T-cell (primary cell): ENCODE measurements around the gene SLC24A4. TPM values are rescaled to one million over a fixed set of nuclear protein-coding genes. Genes with fewer than 3 reads are reported as not detected.

Experiments
- ATAC-seq, 4 experiments: fragments of 200-7000 bp in 3 of 4; fragments of 150-1000 bp in 1 of 4; cut with Tn5 transposase; replicated peaks in 1 of 4; 1 replicate in 3 of 4; 2 replicates in 1 of 4; pipeline ENCODE4 v1.10.0; 2021; ENCODE audit warnings: moderate library complexity in 3 of 4, mild to moderate bottlenecking in 2 of 4, moderate number of reproducible peaks in 1 of 4
- CTCF ChIA-PET, 2 donors: fragments of 300-600 bp; sonication (Branson Sonifier 250); formaldehyde crosslinking; loops; one replicate each; lab custom pipeline; 2022; ENCODE audit warnings: antibody characterized with exemption in 2 of 2; lab: Charles Lee
- POLR2A ChIA-PET, 2 donors: fragments of 300-600 bp; sonication (Branson Sonifier 250); formaldehyde crosslinking; loops; one replicate each; lab custom pipeline; 2022; ENCODE audit warnings: antibody characterized with exemption in 2 of 2; lab: Charles Lee
- DNase-seq, 35 experiments: peaks; one replicate each; pipeline versions ENCODE4 v3.0.0 to v3.0.0-alpha.2; 2013 to 2023
- H3K27ac ChIP-seq: one replicate; pipeline ENCODE4 v1.5.1; 2013; ENCODE audit warnings: low read length
- H3K27me3 ChIP-seq, 2 experiments: replicated peaks in 1 of 2; 1 replicate in 1 of 2; 2 replicates in 1 of 2; pipeline versions ENCODE4 v1.6.1 to v1.7.0; 2013; ENCODE audit warnings: low read length in 1 of 2, mixed read lengths in 1 of 2; ENCODE audit not compliant: control insufficient read depth in 2 of 2, insufficient read depth in 2 of 2; ENCODE audit errors: extremely low read depth in 1 of 2
- H3K36me3 ChIP-seq, 2 donors: 1 replicate in 1 of 2; 2 replicates in 1 of 2; pipeline versions ENCODE4 v1.6.1 to v1.7.0; 2013; ENCODE audit warnings: low read length in 1 of 2; ENCODE audit not compliant: control insufficient read depth in 2 of 2, insufficient read depth in 1 of 2; ENCODE audit errors: extremely low read depth in 1 of 2
- H3K4me1 ChIP-seq, 2 experiments: 1 replicate in 1 of 2; 2 replicates in 1 of 2; pipeline versions ENCODE4 v1.6.1 to v1.7.0; 2013; ENCODE audit warnings: low read length in 2 of 2, mixed read lengths in 1 of 2; ENCODE audit not compliant: insufficient read depth in 2 of 2, control insufficient read depth in 1 of 2; ENCODE audit errors: extremely low read depth in 1 of 2
- H3K4me3 ChIP-seq, 2 donors: 1 replicate in 1 of 2; 2 replicates in 1 of 2; pipeline versions ENCODE4 v1.5.1 to v1.7.0; 2013; ENCODE audit warnings: mild to moderate bottlenecking in 2 of 2, low read length in 1 of 2, moderate library complexity in 1 of 2; ENCODE audit not compliant: control insufficient read depth in 1 of 2; ENCODE audit errors: extremely low read depth in 1 of 2
- H3K9me3 ChIP-seq: 2 replicates; pipeline ENCODE4 v1.7.0; 2013
- H3K27ac Mint-ChIP-seq, 2 donors: one replicate each; pipeline ENCODE4 v1.8.0; 2020 to 2021; ENCODE audit warnings: mild to moderate bottlenecking in 2 of 2, mixed read lengths in 2 of 2
- H3K27me3 Mint-ChIP-seq, 2 donors: one replicate each; pipeline ENCODE4 v1.8.0; 2021 to 2022; ENCODE audit warnings: mixed read lengths in 2 of 2
- H3K36me3 Mint-ChIP-seq: one replicate; pipeline ENCODE4 v1.8.0; 2021; ENCODE audit warnings: mixed read lengths
- H3K4me1 Mint-ChIP-seq, 3 donors: one replicate each; pipeline ENCODE4 v1.8.0; 2020 to 2022; ENCODE audit warnings: mixed read lengths in 3 of 3, mild to moderate bottlenecking in 1 of 3
- H3K4me3 Mint-ChIP-seq, 3 donors: one replicate each; pipeline ENCODE4 v1.8.0; 2020 to 2022; ENCODE audit warnings: mild to moderate bottlenecking in 3 of 3, mixed read lengths in 3 of 3, moderate library complexity in 3 of 3
- H3K9me3 Mint-ChIP-seq, 3 donors: one replicate each; pipeline ENCODE4 v1.8.0; 2020 to 2022; ENCODE audit warnings: mixed read lengths in 3 of 3
- WGBS: methylation state at CpG from one replicate; pipeline ENCODE4 v1.1.5; 2013; ENCODE audit warnings: missing lambda C conversion rate; ENCODE audit not compliant: insufficient coverage; 5-methylcytosine and 5-hydroxymethylcytosine counted together
- total RNA-seq, 35 experiments: library from RNA in 6 of 35; stranded (reverse) in 6 of 35; fragments of 120-200 nt in 1 of 35; gene quantifications; one replicate each; pipeline versions ENCODE4 v1.2.1 to v1.2.4 and lab custom pipeline; 2013 to 2026

The SLC24A4 gene
- total RNA-seq, 5 donors from 2014 or later (not counting 1 experiment from before 2014, with no cell fraction given) = 0.14 to 0.15 TPM; not detected in 3

GRCh38 chr14:92455231-92455630 is 132.3 kb downstream of the SLC24A4 start:
- DNase-seq (no peak), ATAC-seq (no peak)
- Histone ChIP-seq H3K27me3 (peaks cover 0 to 4% of the 10 kb centered on the region in 2 experiments), H3K4me3 (no peak overlapping the region), H3K36me3 (no peaks in the 10 kb centered on the region), H3K4me1 (peaks cover 0 to 16% of the 10 kb centered on the region in 2 experiments), H3K9me3 (no peaks in the 10 kb centered on the region), H3K27ac (no peak overlapping the region)
- Mint-ChIP-seq H3K27ac (no peak overlapping the region), H3K9me3 (no peaks in the 10 kb centered on the region), H3K36me3 (no peaks in the 10 kb centered on the region), H3K27me3 (no peaks in the 10 kb centered on the region), H3K4me1 (peaks cover 0 to 8% (median under 1%) of the 10 kb centered on the region in 3 donors), H3K4me3 (no peak overlapping the region)
- ChIA-PET POLR2A (no interaction called here), CTCF (interaction anchor here in 1 of 2 donors (0.6 kb wide), 1 partner anchor 235 kb away, joined by 3 read pairs; no protein-coding TSS in a partner anchor)
- WGBS = no CpG with 5 or more reads among the region's 2 CpGs

DNA sequence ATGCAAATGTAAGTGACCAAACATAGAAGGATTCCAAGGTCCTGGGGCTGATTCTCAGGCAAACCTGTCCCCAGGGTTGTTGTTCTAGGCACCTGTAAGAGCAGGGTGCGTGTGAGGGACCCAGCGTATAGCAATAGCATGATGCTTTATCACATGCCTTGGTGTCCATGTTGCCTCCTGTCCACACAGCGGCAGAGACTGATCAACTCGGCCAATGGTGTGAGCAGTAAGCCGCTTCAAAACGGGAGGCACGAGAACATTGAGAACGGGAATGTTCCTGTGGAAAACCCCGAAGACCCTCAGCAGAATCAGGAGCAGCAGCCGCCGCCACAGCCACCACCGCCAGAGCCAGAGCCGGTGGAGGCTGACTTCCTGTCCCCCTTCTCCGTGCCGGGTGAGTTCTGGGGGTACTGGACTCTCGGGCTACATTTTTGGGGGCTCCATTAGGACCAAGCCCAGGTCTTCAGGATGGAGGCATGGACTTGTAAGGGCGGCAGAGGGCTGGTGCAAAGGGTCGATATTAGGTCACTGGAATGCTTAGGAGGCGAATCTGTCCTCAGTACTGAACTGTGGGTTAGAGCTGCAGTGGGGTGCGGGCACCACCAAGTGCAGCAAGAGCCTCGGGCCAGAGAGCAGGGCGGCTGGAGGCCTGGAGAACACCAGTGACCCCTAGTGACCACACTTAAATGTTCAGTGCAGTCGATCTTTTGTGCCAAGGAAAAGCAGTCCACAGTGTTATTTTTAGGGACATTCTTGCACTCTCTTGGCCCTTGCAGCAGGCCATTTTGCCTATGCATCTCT is 133.4 kb downstream of the SLC24A4 start:
- Histone ChIP-seq H3K27me3 (peaks cover 0 to 4% of the 10 kb centered on the region in 2 experiments), H3K9me3 (no peaks in the 10 kb centered on the region), H3K4me1 (peaks cover 0 to 28% of the 10 kb centered on the region in 2 experiments), H3K4me3 (no peak overlapping the region), H3K36me3 (no peaks in the 10 kb centered on the region), H3K27ac (no peak overlapping the region)
- Mint-ChIP-seq H3K4me3 (no peak overlapping the region), H3K36me3 (no peaks in the 10 kb centered on the region), H3K27me3 (no peaks in the 10 kb centered on the region), H3K27ac (no peak overlapping the region), H3K9me3 (no peaks in the 10 kb centered on the region), H3K4me1 (peaks cover 3 to 12% (median 5%) of the 10 kb centered on the region in 3 donors)
- ChIA-PET CTCF (no interaction called here), POLR2A (no interaction called here)
- ATAC-seq (no peak), DNase-seq (peak in 1 of 35 experiments; percentile 19)
- 81% methylated on average over 23 of the region's 23 CpGs for WGBS

DNA sequence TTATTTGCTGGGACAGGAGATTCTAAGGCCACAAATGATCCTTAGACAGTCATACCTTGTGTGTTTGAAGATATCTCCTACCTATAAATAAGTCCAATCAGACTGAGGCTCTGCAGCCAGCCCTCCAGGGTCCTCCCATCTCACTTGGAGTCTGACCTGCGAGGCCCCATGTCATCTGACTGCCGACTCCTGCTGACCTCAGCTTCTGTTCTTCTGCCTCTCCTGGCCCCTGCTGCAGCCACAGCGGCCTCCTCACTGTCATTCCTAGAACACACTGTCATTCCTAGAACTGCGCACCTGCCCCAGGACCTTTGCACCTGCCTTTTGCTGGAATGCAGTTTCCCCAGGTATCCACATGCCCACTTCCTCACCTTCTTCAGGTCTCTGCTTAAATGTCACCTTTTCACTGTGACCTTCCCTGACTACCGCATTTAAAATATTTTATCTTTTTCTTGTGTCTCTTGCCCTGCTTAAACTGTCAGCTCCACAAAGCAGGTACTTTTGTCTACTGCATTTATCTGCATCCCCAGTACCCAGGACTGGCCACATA is 134.1 kb downstream of the SLC24A4 start:
- Mint-ChIP-seq H3K4me1 (peaks cover 9 to 15% (median 12%) of the 10 kb centered on the region in 3 donors), H3K9me3 (no peaks in the 10 kb centered on the region), H3K27ac (no peak overlapping the region), H3K4me3 (no peak overlapping the region), H3K36me3 (no peaks in the 10 kb centered on the region), H3K27me3 (no peaks in the 10 kb centered on the region)
- Histone ChIP-seq H3K9me3 (no peaks in the 10 kb centered on the region), H3K36me3 (no peaks in the 10 kb centered on the region), H3K4me1 (peaks cover 0 to 35% of the 10 kb centered on the region in 2 experiments), H3K4me3 (no peak overlapping the region), H3K27ac (no peak overlapping the region), H3K27me3 (no peaks in the 10 kb centered on the region)
- ChIA-PET POLR2A (no interaction called here), CTCF (no interaction called here)
- 82% methylated on average over 4 of the region's 5 CpGs for WGBS
- DNase-seq (no peak), ATAC-seq (no peak)

- CTCF ChIA-PET = no interaction called here
- Histone ChIP-seq H3K36me3 (no peaks in the 10 kb centered on the region), H3K27ac (no peak overlapping the region), H3K27me3 (no peaks in the 10 kb centered on the region), H3K4me3 (no peak overlapping the region), H3K9me3 (no peaks in the 10 kb centered on the region), H3K4me1 (peaks cover 2 to 46% of the 10 kb centered on the region in 2 experiments)
- Mint-ChIP-seq H3K9me3 (no peaks in the 10 kb centered on the region), H3K36me3 (no peaks in the 10 kb centered on the region), H3K27ac (no peak overlapping the region), H3K27me3 (no peaks in the 10 kb centered on the region), H3K4me3 (no peak overlapping the region), H3K4me1 (peaks cover 17 to 22% (median 18%) of the 10 kb centered on the region in 3 donors)
- WGBS = 92% methylated on average over 12 of the region's 17 CpGs
- POLR2A ChIA-PET = no interaction called here
- ATAC-seq = no peak
- DNase-seq = no peak
Measured at GRCh38 chr14:92458136-92459029, 135.4 kb downstream of the SLC24A4 start.

- H3K27me3 Mint-ChIP-seq = no peaks in the 10 kb centered on the region
- H3K4me3 ChIP-seq = no peak overlapping the region
- 90% methylated on average over 10 of the region's 18 CpGs for WGBS
- no peaks in the 10 kb centered on the region for H3K36me3 ChIP-seq
- ChIA-PET CTCF (no interaction called here), POLR2A (interaction anchor here in 1 of 2 donors (0.6 kb wide), 1 partner anchor 248 kb away, joined by 9 read pairs; no protein-coding TSS in a partner anchor)
- no peak for DNase-seq
- H3K27ac Mint-ChIP-seq = no peak overlapping the region
- no peak overlapping the region for H3K27ac ChIP-seq
- peaks cover 18 to 22% (median 18%) of the 10 kb centered on the region in 3 donors for H3K4me1 Mint-ChIP-seq
- H3K4me3 Mint-ChIP-seq = no peak overlapping the region
- no peaks in the 10 kb centered on the region for H3K9me3 Mint-ChIP-seq
- H3K27me3 ChIP-seq = no peaks in the 10 kb centered on the region
- ATAC-seq = no peak
- no peaks in the 10 kb centered on the region for H3K36me3 Mint-ChIP-seq
- no peaks in the 10 kb centered on the region for H3K9me3 ChIP-seq
- peaks cover 2 to 47% of the 10 kb centered on the region in 2 experiments for H3K4me1 ChIP-seq
Measured at GRCh38 chr14:92459030-92459949, 136.3 kb downstream of the SLC24A4 start.
